ENCODE measurements around the gene PRR35.

GRCh38 chr16:516301-516700 lies 43.9 kb upstream of the PRR35 start:
- no peak for TF ChIP-seq CTCF (IDR thresholded peaks at IDR 0.05)
- TF ChIP-seq POLR2A (IDR thresholded peaks at IDR 0.05) = no peak
- no peak for TF ChIP-seq POLR2AphosphoS5 (IDR thresholded peaks at IDR 0.05)

All from transverse colon (tissue), 4 donors.